GM12891 (cell line): Measurements from ENCODE around the gene AP3S2.

ENCODE experiments used
- POLR2A ChIP-seq: IDR thresholded peaks from 2 replicates; pipeline ENCODE4 v1.6.1; 2011; ENCODE audit warnings: low read depth, low read length, control low read depth
- POLR2AphosphoS5 ChIP-seq: IDR thresholded peaks from 2 replicates; pipeline ENCODE4 v1.6.1; 2011; ENCODE audit warnings: low read depth, low read length, control low read depth
- POU2F2 ChIP-seq: IDR thresholded peaks from 2 replicates; pipeline ENCODE4 v1.6.1; 2011; ENCODE audit warnings: low read depth, mild to moderate bottlenecking, control low read depth, low read length, moderate library complexity
- SPI1 ChIP-seq: IDR thresholded peaks from 2 replicates; pipeline ENCODE4 v1.6.1; 2011; ENCODE audit warnings: low read depth, low read length, control low read depth
- TAF1 ChIP-seq: IDR thresholded peaks from 2 replicates; pipeline ENCODE4 v1.6.1; 2011; ENCODE audit warnings: low read depth, low read length, control low read depth

GRCh38 chr15:89837830-89838178 is 56.0 kb downstream of the AP3S2 start:
- TF ChIP-seq SPI1 = no peak
- TF ChIP-seq POLR2A = no peak
- TF ChIP-seq POU2F2 = no peak
- TF ChIP-seq POLR2AphosphoS5 = no peak
- TF ChIP-seq TAF1 = no peak
